WERI-Rb-1 (cell line): Measurements from ENCODE around the gene LIPA.

Experiments
- DNase-seq: peaks from one replicate; pipeline ENCODE4 v3.0.0-alpha.2; 2020
- H3K27ac ChIP-seq: fragments of 250-450 bp; sonication (Bioruptor Pico); 2 replicates; pipeline ENCODE4 v1.5.1; 2020; ENCODE audit warnings: mild to moderate bottlenecking, moderate library complexity
- H3K27me3 ChIP-seq: fragments of 250-450 bp; sonication (Bioruptor Pico); 2 replicates; pipeline ENCODE4 v1.5.1; 2021; ENCODE audit warnings: mild to moderate bottlenecking, low read depth, moderate library complexity; ENCODE audit not compliant: insufficient read depth, severe bottlenecking
- H3K36me3 ChIP-seq: fragments of 250-450 bp; sonication (Bioruptor Pico); 2 replicates; pipeline ENCODE4 v1.5.1; 2020; ENCODE audit warnings: mild to moderate bottlenecking, moderate library complexity
- H3K4me3 ChIP-seq: 2 replicates; pipeline ENCODE4 v1.5.1; 2011; ENCODE audit warnings: low read depth, mild to moderate bottlenecking, control low read depth, low read length
- H3K9me3 ChIP-seq: fragments of 250-450 bp; sonication (Bioruptor Pico); 2 replicates; pipeline ENCODE4 v1.5.1; 2021; ENCODE audit warnings: mild to moderate bottlenecking, moderate library complexity; ENCODE audit not compliant: severe bottlenecking
- TF ChIP-seq, protein P1 (sequence below): IDR thresholded peaks from 2 replicates; pipeline ENCODE4 v1.5.1; 2011; ENCODE audit warnings: low read depth, mild to moderate bottlenecking, control low read depth, inconsistent platforms, low read length

The LIPA gene

GRCh38 chr10:89226891-89227290, 24.7 kb downstream of the LIPA start:
- H3K27ac ChIP-seq: no peak overlapping the region
- DNase-seq: no peak

DNA sequence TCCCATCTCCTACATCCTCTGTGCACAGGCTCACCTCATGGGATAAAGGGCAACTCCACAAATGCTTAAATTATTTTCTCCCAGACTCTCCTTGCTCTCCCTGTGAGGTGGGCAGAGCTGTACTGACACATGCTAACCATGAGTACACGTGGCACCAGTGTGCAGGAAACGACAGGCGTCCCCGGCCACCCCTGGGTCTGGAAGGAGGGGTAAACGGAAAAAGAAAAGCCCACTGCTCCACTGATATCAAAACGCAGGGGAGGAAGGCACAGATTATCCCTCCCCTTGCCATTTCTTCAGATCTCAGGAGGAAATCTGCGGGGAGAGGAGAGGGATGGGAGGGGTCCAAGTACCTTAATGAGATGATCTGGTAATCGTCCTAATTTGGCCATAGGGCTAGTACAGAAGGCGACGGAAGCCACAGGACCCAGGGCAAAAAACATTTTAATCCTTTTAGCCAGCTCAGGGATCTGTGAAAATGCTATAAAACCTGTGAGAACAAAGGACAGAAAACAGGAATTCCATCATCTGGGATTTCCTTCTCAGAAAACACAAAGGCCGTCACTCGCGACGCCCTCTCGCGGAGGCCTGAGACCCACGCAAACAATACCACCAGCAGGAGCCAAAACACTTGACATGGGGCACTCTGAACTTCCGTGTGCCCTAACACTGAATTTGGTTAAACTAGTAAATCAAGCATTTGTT, 26.7 kb downstream of the LIPA start:
- no peaks in the 10 kb centered on the region for H3K36me3 ChIP-seq
- no peaks in the 10 kb centered on the region for H3K9me3 ChIP-seq
- H3K4me3 ChIP-seq: peak overlapping the region; percentile 41
- TF ChIP-seq, protein P1, sequence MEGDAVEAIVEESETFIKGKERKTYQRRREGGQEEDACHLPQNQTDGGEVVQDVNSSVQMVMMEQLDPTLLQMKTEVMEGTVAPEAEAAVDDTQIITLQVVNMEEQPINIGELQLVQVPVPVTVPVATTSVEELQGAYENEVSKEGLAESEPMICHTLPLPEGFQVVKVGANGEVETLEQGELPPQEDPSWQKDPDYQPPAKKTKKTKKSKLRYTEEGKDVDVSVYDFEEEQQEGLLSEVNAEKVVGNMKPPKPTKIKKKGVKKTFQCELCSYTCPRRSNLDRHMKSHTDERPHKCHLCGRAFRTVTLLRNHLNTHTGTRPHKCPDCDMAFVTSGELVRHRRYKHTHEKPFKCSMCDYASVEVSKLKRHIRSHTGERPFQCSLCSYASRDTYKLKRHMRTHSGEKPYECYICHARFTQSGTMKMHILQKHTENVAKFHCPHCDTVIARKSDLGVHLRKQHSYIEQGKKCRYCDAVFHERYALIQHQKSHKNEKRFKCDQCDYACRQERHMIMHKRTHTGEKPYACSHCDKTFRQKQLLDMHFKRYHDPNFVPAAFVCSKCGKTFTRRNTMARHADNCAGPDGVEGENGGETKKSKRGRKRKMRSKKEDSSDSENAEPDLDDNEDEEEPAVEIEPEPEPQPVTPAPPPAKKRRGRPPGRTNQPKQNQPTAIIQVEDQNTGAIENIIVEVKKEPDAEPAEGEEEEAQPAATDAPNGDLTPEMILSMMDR: peak; percentile 53; the same call in 1 of the 2 replicates
- DNase-seq: peak; percentile 50
- H3K27me3 ChIP-seq: no peaks in the 10 kb centered on the region
- peak overlapping the region; percentile 44 for H3K27ac ChIP-seq

More at GRCh38 chr10:89226891-89227290, 24.7 kb downstream of the LIPA start:
- TF ChIP-seq, protein P1: no peak
- H3K4me3 ChIP-seq: no peak overlapping the region
- H3K27me3 ChIP-seq: no peaks in the 10 kb centered on the region
- H3K36me3 ChIP-seq: no peaks in the 10 kb centered on the region
- no peaks in the 10 kb centered on the region for H3K9me3 ChIP-seq

GRCh38 chr10:89221919-89222318, 29.7 kb downstream of the LIPA start:
- Histone ChIP-seq H3K27ac (no peak overlapping the region), H3K4me3 (no peak overlapping the region), H3K9me3 (no peaks in the 10 kb centered on the region), H3K36me3 (no peaks in the 10 kb centered on the region), H3K27me3 (no peaks in the 10 kb centered on the region)
- no peak for DNase-seq
- TF ChIP-seq, protein P1: no peak

GRCh38 chr10:89219513-89220218, 31.9 kb downstream of the LIPA start:
- Histone ChIP-seq H3K27ac (no peak overlapping the region), H3K9me3 (no peaks in the 10 kb centered on the region), H3K27me3 (no peaks in the 10 kb centered on the region), H3K36me3 (no peaks in the 10 kb centered on the region), H3K4me3 (no peak overlapping the region)
- DNase-seq: no peak
- TF ChIP-seq, protein P1: no peak

DNA sequence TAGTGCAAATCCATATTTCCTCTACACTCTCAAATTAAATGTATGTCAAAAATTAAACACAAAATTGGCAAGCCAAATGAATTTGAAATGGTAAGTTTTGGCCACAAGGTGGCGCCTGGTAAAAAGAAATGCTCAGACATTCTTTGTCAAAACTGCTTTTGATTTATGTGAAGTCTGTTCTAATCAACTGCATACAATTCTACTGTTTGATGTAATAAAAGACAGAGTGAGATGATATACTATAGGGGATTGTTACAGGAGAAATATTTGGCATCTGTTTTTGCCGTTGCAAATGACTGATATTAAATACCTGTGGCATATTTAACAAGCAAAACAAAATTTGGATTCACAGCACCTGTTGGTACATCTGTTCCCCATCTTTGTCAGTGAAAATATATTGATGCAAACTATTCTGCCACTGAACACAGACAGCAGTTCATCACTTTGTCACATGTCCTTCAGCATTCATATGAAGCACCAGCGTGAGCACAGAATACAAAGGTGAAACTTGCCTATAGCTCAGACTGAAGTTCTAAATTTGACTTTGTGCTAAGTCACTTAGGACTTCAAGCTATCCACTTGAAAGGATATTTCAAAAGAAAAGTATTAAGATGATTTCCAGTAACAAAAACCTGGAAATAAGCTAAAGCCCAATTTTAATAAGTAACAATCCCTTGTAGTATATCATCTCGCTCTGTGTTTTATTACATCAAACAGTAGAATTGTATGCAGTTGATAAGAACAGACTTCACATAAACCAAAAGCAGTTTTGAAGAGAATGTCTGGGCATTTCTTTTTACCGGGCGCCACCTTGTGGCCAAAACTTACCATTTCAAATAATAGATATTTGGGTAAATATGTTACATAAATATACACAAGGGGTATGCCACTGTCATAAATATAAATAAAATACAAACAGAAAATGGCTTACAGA, 34.3 kb downstream of the LIPA start:
- no peaks in the 10 kb centered on the region for H3K27me3 ChIP-seq
- TF ChIP-seq, protein P1: peak; percentile 41
- peak; percentile 28 for DNase-seq
- no peak overlapping the region for H3K4me3 ChIP-seq
- no peaks in the 10 kb centered on the region for H3K9me3 ChIP-seq
- no peaks in the 10 kb centered on the region for H3K36me3 ChIP-seq
- H3K27ac ChIP-seq: no peak overlapping the region
